Cardiac septum (tissue), 1 donor: Measurements from ENCODE around the gene KLHL8. TPM values are rescaled to one million over a fixed set of nuclear protein-coding genes. Genes with fewer than 3 reads are reported as not detected.

Experiments
- total RNA-seq: library from RNA; stranded (reverse); fragmentation: NEBNext Ultra II Directional; extraction: Animal tissue kit (Norgen Biotek cat#: 25700); gene quantifications from one replicate; pipeline ENCODE4 v1.2.1, GENCODE V29; 2021
- donor health status: DM: no; HTN: no; CAD: no.

Gene KLHL8
- total RNA-seq, 1 donor from 2014 or later = 11.2 TPM

Other genes with a start within 250 kb of the KLHL8 start
- 0.38 TPM for gene HSD17B13, start 102.3 kb upstream of the KLHL8 start, total RNA-seq
- gene HSD17B11, start 170.6 kb upstream of the KLHL8 start, total RNA-seq = 11.0 TPM
- gene NUDT9, start 202.0 kb upstream of the KLHL8 start, total RNA-seq = 21.5 TPM